ENCODE data around the gene STAC3.

STAC3 gene

DNA sequence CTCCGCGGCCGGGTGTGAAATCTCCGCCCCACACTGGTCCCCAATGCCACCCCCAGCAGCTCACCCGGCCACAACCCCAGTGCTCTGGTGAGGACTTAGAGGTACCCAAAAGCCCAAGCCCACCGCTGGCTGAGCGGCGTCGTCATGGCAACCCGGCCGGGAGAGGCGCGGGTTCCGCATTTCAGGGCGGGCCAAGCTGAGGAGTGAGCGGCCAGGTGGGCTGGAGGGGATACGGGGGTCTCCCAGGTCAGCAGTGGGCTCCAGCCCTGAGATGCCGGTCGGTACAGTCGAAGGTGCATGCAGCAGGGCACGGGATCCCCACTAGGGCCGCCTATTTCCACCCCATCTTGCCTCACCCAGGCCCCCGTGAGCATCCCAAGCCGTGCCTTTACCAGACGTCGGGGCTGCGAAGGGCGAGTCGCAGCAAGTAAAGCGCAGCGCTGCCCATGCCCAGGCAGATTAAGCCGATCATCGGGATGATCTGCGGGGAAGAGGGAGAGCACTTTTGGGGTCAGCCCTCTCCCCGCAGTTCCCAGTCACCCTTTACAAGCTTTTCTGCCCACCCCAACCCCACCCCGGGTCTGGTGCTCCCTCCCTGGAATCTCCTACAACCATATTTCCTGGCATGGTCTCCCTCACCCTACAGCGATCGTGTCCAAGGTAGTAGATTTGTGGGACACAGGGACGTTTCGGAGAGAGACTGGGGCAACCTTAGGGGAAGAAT lies 14.6 kb downstream of the STAC3 start:
- in situ Hi-C loops (cut with HindIII; ENCODE audit: low sequenced_read_pairs), result no loop called here

DNA sequence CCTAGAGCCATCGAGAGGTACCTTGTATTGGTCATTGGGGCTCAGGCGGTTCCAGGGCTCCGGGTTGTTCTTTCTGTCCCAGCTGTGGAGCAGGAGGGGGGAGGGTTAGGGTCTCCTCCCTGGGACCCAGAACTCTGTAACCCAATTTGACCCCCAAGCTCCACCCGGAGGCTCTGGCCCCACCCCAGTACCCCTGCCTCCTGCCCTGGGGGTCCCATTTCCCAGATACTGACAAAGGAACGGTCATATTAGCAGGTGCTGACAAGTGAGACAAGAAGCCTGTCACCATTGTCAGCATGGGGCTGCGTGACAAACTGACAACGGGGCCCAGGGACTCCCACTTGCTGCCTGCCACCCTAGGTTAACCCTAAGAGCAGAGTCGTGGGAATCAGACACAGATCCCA lies 15.3 kb downstream of the STAC3 start:
- in situ Hi-C loops (cut with HindIII; ENCODE audit: low sequenced_read_pairs), result no loop called here

DNA sequence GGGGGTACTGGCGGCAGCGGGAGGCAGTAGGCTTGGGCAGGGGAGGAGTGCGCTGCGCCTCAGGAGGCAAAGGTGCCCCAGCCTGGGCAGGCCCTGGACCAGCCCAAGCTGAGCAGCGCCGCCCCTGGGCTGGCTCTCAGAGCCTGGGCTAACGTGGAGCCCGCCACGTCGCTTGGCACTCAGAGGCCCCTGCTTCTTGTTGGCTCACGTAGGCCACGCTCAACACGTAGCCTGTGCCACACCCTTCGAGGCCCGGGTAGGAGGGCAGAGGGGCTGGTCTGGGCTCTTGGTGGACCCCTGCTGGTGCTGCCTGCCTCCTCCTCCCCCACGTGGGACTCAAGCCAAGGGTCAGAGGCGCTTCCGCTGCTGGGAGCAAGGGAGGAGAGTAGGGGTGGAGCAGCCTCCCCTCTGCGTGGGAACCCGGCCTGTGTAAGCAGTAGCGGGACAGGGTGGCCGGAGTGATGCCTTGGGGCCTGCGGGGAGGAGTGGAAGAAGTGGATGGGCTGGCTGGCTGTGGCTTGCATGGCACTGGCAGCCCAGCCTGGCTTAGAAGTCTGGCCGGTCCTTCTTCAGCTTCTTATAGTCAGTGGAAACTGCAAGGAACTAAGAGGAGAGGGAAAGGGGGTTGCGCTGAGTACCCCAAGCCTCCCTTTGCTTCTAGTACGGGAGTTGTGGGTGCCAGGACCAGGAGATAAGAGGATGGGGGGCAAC lies 15.8 kb downstream of the STAC3 start:
- in situ Hi-C loops (cut with HindIII; ENCODE audit: low sequenced_read_pairs), result no loop called here

DNA sequence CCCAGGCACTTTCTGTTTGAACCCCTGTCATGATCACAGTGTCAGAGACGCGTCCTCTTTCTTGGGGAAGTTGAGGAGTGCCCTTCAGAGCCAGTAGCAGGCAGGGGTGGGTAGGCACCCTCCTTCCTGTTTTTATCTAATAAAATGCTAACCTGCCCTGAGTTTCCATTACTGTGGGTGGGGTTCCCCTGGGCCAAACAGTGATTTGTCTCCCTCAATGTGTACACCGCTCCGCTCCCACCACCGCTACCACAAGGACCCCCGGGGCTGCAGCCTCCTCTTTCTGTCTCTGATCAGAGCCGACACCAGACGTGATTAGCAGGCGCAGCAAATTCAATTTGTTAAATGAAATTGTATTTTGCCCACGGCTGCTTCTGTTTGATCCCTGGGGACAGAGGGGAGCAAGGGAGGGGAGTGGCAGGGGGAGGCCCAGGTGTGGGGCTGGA lies 16.4 kb downstream of the STAC3 start:
- in situ Hi-C loops (cut with HindIII; ENCODE audit: low sequenced_read_pairs), result no loop called here

DNA sequence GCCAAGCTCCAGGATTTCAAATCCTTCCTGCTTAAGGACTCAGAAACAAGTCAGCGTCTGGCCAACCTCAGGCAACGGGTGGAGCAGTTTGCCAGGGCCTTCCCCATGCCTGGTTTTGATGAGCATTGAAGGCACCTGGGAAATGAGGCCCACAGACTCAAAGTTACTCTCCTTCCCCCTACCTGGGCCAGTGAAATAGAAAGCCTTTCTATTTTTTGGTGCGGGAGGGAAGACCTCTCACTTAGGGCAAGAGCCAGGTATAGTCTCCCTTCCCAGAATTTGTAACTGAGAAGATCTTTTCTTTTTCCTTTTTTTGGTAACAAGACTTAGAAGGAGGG lies 16.8 kb downstream of the STAC3 start:
- in situ Hi-C loops (cut with HindIII; ENCODE audit: low sequenced_read_pairs), result no loop called here

DNA sequence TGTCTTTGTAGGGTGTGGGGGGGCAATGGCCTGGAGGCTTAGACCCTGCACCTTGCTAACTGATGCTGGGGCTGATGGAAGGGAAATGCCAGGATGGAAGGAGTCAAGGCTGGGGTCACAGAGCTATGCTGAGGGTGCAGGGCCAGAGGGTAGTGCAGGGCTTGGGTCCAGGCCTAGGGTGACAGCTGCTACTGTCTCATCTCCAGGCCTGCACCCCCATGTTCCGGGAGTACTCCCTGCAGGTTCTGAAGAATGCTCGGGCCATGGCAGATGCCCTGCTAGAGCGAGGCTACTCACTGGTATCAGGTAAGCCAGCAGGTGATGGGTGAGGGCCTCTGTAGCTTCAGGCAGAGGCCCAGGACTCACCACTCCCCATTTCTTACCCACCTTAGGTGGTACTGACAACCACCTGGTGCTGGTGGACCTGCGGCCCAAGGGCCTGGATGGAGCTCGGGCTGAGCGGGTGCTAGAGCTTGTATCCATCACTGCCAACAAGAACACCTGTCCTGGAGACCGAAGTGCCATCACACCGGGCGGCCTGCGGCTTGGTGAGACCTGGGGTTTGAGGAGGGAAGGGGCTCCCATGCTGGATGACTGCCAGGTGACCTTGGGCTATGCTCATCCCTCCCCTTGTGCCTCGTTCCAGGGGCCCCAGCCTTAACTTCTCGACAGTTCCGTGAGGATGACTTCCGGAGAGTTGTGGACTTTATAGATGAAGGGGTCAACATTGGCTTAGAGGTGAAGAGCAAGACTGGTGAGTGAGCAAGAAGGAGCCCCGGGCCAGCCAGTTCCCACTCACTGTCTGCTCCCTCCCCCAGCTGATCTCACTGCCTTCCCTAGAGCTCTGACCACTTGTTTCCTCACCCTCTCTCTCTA lies 17.4 kb downstream of the STAC3 start:
- in situ Hi-C loops (cut with HindIII; ENCODE audit: low sequenced_read_pairs), result no loop called here

DNA sequence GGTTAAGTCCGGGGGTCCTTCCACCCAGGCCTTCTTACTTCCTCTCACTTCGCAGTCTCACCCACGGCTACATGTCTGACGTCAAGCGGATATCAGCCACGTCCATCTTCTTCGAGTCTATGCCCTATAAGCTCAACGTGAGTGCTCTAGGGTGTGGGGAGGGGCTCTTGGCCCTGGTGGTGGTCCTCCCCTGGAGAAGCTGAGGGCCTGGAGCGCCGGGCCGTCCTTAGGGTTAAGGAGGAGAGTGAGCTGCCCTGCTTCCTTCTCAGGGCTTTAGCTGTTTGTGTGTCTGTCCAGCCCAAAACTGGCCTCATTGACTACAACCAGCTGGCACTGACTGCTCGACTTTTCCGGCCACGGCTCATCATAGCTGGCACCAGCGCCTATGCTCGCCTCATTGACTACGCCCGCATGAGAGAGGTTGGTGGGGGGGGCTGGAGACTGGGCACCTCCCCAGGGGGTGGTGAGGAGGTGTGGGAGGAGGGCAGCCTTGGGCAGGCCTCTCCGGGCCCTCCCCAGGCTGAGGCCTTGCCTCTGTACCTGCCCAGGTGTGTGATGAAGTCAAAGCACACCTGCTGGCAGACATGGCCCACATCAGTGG lies 18.7 kb downstream of the STAC3 start:
- in situ Hi-C loops (cut with HindIII; ENCODE audit: low sequenced_read_pairs), result no loop called here

DNA sequence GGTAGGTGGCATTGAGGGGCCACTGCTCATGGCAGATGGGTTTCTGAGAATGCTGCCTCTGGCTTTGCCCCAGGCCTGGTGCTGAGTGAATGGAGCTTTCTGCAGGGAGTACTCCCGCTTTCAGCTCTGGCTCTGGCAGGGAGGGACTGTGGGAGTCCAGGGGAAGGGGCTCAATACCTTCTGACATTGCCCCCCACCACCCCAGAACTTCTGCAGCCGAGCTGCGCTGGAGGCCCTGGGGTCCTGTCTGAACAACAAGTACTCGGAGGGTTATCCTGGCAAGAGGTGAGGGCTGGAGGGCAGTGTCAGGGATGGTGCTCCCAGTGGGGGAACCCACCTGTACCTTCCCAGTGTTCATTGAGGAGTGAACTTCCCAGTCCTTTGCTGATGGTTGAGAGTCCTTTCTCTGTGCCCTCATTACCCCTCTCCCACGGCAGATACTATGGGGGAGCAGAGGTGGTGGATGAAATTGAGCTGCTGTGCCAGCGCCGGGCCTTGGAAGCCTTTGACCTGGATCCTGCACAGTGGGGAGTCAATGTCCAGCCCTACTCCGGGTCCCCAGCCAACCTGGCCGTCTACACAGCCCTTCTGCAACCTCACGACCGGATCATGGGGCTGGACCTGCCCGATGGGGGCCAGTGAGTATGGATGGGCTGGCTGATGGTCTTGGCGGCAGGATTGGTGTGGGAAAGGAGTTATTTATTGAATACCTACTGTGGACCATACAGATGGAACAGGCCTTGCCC lies 19.5 kb downstream of the STAC3 start:
- in situ Hi-C loops (cut with HindIII; ENCODE audit: low sequenced_read_pairs), result no loop called here

DNA sequence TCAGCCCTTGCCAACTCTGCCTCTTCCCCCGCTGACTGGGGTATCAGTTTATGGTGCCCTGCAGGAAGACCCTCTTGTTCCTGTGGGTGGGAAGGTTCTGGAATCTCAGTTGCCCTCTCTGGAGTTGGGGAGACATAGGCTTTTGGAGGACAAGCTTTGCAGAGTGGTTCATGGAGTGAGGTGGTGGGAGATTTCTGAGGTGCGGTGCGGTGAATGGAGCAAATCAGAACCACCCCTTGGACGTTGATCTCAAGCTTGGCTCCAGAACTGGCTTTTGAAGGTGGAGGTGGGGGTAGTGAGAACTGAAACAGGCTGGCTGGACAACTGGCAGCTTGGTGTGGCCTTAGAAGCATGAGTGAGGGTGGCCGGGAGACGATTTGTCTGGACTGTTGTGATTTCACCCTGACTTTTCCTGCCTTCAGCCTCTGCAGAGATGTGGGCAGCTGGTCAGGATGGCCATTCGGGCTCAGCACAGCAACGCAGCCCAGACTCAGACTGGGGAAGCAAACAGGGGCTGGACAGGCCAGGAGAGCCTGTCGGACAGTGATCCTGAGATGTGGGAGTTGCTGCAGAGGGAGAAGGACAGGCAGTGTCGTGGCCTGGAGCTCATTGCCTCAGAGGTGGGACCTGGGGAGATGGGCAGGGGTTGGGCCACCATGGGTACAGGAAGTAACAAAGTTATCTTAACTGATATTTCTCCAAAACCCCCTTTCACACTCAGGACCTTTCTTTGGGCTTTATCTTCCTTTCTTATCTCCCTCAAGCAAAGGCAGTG lies 20.4 kb downstream of the STAC3 start:
- in situ Hi-C loops (cut with HindIII; ENCODE audit: low sequenced_read_pairs), result no loop called here

DNA sequence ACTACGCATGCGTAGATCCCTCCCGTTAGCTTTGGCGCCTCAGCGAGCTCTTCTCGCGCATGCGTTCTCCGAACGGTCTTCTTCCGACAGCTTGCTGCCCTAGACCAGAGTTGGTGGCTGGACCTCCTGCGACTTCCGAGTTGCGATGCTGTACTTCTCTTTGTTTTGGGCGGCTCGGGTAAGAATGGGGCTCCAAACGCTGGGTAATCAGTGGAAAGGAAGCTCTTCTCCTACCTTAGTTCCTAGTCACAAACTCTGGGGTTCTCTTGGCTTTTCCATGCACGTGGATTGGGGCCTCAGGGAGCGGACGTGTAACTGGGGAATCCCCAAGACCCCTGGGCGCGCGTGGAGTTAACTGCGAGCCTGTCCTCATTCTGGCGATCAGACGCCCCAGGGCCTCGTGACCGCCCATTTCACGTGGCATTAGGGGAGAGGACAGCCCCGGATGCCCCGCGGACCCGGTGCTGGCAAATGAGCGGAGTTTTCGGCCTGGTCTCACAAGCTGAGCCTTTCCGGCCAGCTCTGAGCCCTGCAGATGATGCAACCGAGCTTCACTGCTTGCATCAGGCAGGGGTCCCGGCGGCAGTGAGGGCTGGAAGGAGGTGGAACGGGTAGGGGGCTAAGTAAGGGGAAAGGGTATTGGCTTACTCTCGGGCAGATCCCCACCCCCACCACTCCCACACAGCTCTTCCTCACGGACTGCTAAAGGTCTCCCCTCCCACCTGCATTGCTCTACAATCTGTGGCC lies 21.2 kb downstream of the STAC3 start, which contains the start of gene SHMT2:
TSS of gene SHMT2 (plus strand) at position 78 of the 747 bp plus-strand sequence. CDS start at position 146, 68 bp downstream.
- in situ Hi-C loops (cut with HindIII; ENCODE audit: low sequenced_read_pairs), result no loop called here

DNA sequence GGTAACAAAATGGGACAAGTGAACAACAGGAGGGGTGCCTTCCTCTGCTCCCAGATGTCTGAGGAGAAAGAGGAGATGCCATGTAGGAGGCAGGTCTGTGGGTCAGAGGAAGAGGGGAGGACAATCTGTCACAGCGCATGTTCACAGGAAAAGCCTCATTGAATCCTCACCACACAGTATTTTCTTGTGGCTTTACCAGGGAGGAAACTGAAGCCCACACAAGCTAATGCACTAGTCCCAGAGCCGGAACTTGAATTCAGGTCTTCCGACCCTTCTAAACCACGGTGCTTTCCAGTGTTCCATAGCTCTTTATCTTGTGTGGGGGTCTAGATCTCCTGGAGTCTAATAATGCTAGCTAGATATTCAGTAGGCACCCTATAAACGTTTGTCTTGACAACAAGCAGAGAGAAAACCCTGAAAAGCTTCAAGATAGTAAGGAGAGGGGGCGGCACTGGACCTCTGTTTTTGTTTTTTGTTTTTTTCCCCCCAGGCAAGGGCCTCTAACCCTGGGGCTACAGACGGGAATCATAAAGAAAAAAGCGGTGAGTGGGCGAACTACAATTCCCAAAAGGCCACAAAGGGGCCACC lies 21.8 kb downstream of the STAC3 start:
- in situ Hi-C loops (cut with HindIII; ENCODE audit: low sequenced_read_pairs), result no loop called here

DNA sequence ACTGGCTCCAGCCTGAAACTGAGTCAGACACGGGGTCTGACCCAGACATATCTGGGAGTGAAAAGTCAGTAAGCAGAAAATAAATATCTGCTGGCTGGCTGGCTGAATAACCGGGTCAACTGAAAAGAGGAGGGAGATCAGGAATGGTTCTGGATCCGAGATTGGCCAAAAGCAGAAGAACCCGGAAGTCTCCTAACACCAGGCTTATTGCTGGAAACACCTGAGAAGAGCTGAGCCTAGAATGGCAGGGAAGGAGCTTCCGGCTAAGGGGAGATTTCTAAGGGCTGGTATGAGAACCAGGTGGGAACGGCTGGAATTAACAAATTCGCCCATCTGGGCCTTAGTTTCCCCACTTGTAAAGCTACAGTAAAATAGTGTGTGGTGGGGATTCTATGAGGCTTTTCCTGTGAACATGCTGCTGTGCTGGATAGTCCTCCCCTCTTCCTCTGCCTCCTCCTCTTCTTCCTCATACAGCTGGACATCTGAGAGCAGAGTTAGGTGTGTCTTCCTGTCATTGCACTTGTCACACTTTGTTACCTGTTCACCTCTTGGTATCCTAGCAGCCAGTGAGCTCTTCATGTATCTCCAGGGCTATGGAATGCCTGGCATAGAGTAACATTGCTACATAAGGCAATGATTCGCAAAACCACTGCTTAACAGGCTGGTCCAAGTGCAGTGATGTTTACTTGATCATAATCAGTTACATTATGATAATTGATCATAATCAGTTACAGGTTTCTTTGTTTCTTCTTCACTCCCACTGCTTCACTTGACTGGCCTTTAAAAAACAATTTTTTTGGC lies 23.5 kb downstream of the STAC3 start:
- in situ Hi-C loops (cut with HindIII; ENCODE audit: low sequenced_read_pairs), result no loop called here

DNA sequence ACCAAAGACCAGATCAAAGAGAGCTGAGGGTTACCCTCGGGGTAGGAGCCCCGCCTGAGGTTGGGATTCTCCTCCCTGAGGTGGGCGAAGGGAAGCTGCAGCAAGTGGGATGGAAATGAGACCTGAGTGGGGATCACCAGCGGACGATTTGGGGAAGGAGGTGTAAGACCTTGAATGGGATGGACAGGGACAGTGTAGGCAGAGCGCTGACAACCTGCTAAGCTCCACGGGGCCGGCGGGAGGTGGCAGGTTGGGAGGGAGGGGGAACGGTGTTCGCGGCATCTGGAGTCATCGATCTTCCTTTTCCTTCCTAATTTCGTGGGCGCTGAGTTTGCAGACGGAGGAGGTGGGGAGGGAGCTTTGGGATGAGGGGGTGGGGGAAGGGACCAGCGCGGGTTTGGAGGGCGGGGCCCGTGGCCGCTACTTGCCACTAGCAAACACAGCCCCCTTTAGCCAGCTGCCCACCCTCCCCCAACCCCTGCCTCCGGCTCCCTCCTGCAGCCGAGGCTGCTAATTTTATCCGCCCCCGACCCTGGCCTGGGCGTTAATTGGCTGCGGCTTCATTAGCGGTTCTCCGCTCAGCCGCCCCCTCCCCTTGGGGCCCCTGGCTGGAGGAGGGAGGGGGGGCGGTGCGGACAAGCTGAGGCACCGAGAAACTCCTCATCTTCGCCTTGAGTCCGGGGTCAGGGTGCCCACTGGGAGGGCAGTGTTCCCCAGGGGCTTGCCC lies 24.2 kb downstream of the STAC3 start:
- in situ Hi-C loops (cut with HindIII; ENCODE audit: low sequenced_read_pairs), result no loop called here

DNA sequence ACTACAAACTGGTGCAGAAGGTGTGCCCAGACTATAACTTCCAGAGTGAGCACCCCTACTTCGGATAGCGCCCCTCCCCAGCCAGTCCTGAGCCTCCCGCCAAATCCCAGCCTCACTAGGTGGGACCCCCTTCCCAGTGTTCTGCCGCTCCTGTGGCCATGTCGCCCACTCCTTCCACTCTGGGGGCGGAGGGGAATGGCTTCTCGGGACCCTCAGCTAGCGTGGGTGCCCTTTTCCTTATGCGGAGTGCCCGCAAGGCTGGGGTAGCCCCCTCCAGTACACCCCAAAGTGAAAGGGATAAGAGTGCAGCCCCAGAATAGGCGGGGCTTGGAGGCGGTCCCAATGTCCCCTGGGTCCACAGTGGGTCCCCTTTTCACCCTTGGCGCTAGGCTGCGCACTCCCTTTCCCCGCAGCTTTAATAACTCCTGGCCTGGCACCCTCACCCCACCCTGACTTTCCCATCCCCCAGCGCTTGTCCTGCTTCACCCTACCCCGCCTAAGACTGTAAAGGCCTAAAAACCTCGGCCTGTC lies 25.2 kb downstream of the STAC3 start:
- in situ Hi-C loops (cut with HindIII; ENCODE audit: low sequenced_read_pairs), result no loop called here

DNA sequence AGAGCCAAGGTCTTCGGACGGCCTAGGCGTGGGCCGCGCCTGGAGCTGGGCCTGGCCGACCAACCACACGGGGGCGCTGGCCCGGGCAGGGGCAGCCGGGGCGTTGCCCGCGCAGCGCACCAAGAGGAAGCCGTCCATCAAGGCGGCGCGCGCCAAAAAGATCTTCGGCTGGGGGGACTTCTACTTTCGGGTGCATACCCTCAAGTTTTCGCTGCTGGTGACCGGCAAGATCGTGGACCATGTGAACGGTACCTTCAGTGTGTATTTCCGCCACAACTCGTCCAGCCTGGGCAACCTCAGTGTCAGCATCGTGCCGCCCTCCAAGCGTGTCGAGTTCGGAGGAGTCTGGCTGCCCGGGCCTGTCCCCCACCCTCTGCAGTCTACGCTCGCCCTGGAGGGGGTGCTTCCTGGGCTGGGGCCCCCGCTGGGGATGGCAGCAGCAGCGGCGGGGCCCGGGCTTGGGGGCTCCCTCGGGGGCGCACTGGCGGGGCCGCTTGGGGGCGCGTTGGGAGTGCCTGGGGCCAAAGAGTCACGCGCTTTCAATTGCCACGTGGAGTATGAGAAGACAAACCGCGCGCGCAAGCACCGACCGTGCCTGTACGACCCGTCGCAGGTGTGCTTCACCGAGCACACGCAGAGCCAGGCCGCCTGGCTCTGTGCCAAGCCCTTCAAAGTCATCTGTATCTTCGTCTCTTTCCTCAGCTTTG lies 25.9 kb downstream of the STAC3 start:
- in situ Hi-C loops (cut with HindIII; ENCODE audit: low sequenced_read_pairs), result no loop called here

DNA sequence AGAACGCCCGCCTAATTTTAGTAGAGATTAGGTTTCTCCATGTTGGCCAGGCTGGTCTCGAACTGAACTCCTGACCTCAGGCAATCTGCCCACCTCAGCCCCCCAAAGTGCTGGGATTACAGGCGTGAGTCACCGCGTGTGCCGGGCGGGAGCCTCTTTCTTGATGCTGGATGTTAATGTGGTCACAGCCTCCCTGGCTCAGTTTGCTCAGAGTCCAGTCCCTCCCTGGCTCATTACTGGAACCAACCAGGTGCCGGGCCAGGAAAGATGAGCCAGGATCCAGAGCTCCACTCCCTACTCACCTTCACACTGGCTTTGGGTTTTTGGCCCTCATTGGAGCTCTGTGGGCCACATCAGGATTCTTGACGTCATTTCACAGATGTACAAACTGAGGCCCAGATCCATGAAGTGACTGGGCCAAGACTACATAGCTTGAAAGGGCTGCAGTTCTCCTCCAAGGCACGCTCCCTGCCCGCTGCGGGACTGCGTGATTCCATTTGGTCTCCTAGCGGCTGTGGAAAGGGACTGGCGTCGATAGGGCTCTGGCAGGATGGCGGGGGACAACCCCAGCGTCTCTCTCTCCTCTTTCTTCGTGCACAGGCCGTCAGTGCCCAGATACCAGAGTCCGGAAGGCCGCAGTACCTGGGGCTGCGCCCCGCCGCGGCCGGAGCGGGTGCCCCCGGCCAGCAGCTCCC lies 26.6 kb downstream of the STAC3 start:
- in situ Hi-C loops (cut with HindIII; ENCODE audit: low sequenced_read_pairs), result no loop called here

All from endothelial cell of hepatic sinusoid (primary cell).